GM21529 (cell line): Measurements from ENCODE around the gene MYO3B.
"Not testable (repeated sequence)": the region's sequence is repeated elsewhere in the genome, so short reads cannot be mapped to it uniquely, and the experiment has no call there.

Experiments used
- ATAC-seq: cut with Tn5 transposase; IDR thresholded peaks from one replicate; pipeline ENCODE4 v1.9.1; 2021; ENCODE audit not compliant: unreplicated experiment

MYO3B gene

GRCh38 chr2:170206805-170207407 is 29.0 kb downstream of the MYO3B start:
- ATAC-seq = no peak

- no peak for ATAC-seq
These were observed 30.0 kb downstream of the MYO3B start for GRCh38 chr2:170207901-170208300.

GRCh38 chr2:170208967-170209366 is 31.0 kb downstream of the MYO3B start:
- no peak for ATAC-seq

GRCh38 chr2:170212625-170213280 is 34.8 kb downstream of the MYO3B start:
- no peak for ATAC-seq

- ATAC-seq = not testable (repeated sequence)
These were observed 35.3 kb downstream of the MYO3B start for GRCh38 chr2:170213281-170213625.

- ATAC-seq = no peak
These were observed 35.7 kb downstream of the MYO3B start for GRCh38 chr2:170213651-170214050.

- ATAC-seq = no peak
These were observed 36.5 kb downstream of the MYO3B start for GRCh38 chr2:170214309-170214948.

GRCh38 chr2:170215021-170215420 is 37.1 kb downstream of the MYO3B start:
- no peak for ATAC-seq

- no peak for ATAC-seq
These were observed 38.5 kb downstream of the MYO3B start for GRCh38 chr2:170216428-170216827.

GRCh38 chr2:170216981-170217380 is 39.0 kb downstream of the MYO3B start:
- no peak for ATAC-seq

- no peak for ATAC-seq
These were observed 39.9 kb downstream of the MYO3B start for GRCh38 chr2:170217778-170218251.

GRCh38 chr2:170218456-170218855 is 40.5 kb downstream of the MYO3B start:
- ATAC-seq = no peak

- no peak for ATAC-seq
These were observed 41.0 kb downstream of the MYO3B start for GRCh38 chr2:170218931-170219330.

GRCh38 chr2:170221317-170222288 is 43.7 kb downstream of the MYO3B start:
- no peak for ATAC-seq

GRCh38 chr2:170222298-170222697 is 44.4 kb downstream of the MYO3B start:
- ATAC-seq = no peak

- no peak for ATAC-seq
These were observed 44.9 kb downstream of the MYO3B start for GRCh38 chr2:170222842-170223241.

GRCh38 chr2:170224692-170225294 is 46.8 kb downstream of the MYO3B start:
- ATAC-seq = no peak

- ATAC-seq = no peak
These were observed 48.3 kb downstream of the MYO3B start for GRCh38 chr2:170226216-170226615.

- peak; percentile 90 for ATAC-seq
These were observed 49.6 kb downstream of the MYO3B start for GRCh38 chr2:170227507-170227947.

GRCh38 chr2:170227951-170228350 is 50.0 kb downstream of the MYO3B start:
- peak; percentile 8 for ATAC-seq

- ATAC-seq = no peak
These were observed 50.5 kb downstream of the MYO3B start for GRCh38 chr2:170228429-170228828.
